CD4-positive, alpha-beta memory T cell (primary cell): ENCODE results near the gene IZUMO3. TPM values are rescaled to one million over a fixed set of nuclear protein-coding genes. Genes with fewer than 3 reads are reported as not detected.
"Not testable (repeated sequence)": the region's sequence is repeated elsewhere in the genome, so short reads cannot be mapped to it uniquely, and the experiment has no call there.

Experiments used
- CTCF ChIA-PET: fragments of 350-600 bp; sonication (Branson Sonifier 250); formaldehyde crosslinking; loops from one replicate; lab custom pipeline; 2021; ENCODE audit warnings: inconsistent platforms; ENCODE audit not compliant: partially characterized antibody; lab: Charles Lee
- POLR2A ChIA-PET: fragments of 350-600 bp; sonication (Branson Sonifier 250); formaldehyde crosslinking; loops from one replicate; lab custom pipeline; 2021; ENCODE audit not compliant: partially characterized antibody; lab: Charles Lee
- DNase-seq, 5 donors: peaks; one replicate each; pipeline versions ENCODE4 v3.0.0 to v3.0.0-alpha.2; 2020 to 2022; ENCODE audit warnings: mixed read lengths in 1 of 5
- H3K27ac ChIP-seq: one replicate; pipeline ENCODE4 v1.7.0; 2013; ENCODE audit warnings: low read depth, low read length
- H3K27me3 ChIP-seq: 2 replicates; pipeline ENCODE4 v1.7.0; 2013; ENCODE audit warnings: mild to moderate bottlenecking, low read length, moderate library complexity; ENCODE audit not compliant: insufficient read depth
- H3K36me3 ChIP-seq: 2 replicates; pipeline ENCODE4 v1.7.0; 2013; ENCODE audit warnings: mild to moderate bottlenecking, low read length, moderate library complexity; ENCODE audit not compliant: insufficient read depth
- H3K4me1 ChIP-seq: 2 replicates; pipeline ENCODE4 v1.7.0; 2013; ENCODE audit warnings: mild to moderate bottlenecking, low read length, moderate library complexity; ENCODE audit not compliant: insufficient read depth
- H3K4me3 ChIP-seq, 2 donors: one replicate each; pipeline ENCODE4 v1.7.0; 2013; ENCODE audit warnings: low read length in 2 of 2, mild to moderate bottlenecking in 1 of 2
- H3K9me3 ChIP-seq, 2 donors: one replicate each; pipeline ENCODE4 v1.7.0; 2013; ENCODE audit warnings: low read length in 2 of 2, control low read depth in 1 of 2; ENCODE audit not compliant: control insufficient read depth in 1 of 2
- H3K27ac Mint-ChIP-seq, 7 donors: one replicate each; pipeline ENCODE4 v1.8.0; 2020 to 2021; ENCODE audit warnings: mixed read lengths in 7 of 7, mild to moderate bottlenecking in 6 of 7, inconsistent platforms in 3 of 7, moderate library complexity in 3 of 7
- H3K27me3 Mint-ChIP-seq, 2 donors: one replicate each; pipeline ENCODE4 v1.8.0; 2020 to 2021; ENCODE audit warnings: mixed read lengths in 2 of 2
- H3K36me3 Mint-ChIP-seq, 2 donors: one replicate each; pipeline ENCODE4 v1.8.0; 2020 to 2021; ENCODE audit warnings: mixed read lengths in 2 of 2, inconsistent platforms in 1 of 2, mild to moderate bottlenecking in 1 of 2
- H3K4me1 Mint-ChIP-seq, 4 donors: one replicate each; pipeline ENCODE4 v1.8.0; 2020 to 2021; ENCODE audit warnings: mixed read lengths in 4 of 4, mild to moderate bottlenecking in 1 of 4
- H3K4me3 Mint-ChIP-seq, 8 donors: one replicate each; pipeline ENCODE4 v1.8.0; 2020 to 2021; ENCODE audit warnings: mixed read lengths in 8 of 8, mild to moderate bottlenecking in 7 of 8, moderate library complexity in 6 of 8, inconsistent platforms in 3 of 8
- H3K9me3 Mint-ChIP-seq, 8 donors: one replicate each; pipeline ENCODE4 v1.8.0; 2020 to 2021; ENCODE audit warnings: mixed read lengths in 8 of 8, mild to moderate bottlenecking in 5 of 8, inconsistent platforms in 3 of 8, moderate library complexity in 1 of 8
- intact Hi-C: fragments of 100-400 bp; cut with micrococcal nuclease; formaldehyde crosslinking; loops from one replicate; pipeline ENCODE4 v1.15.1; 2023
- polyA plus RNA-seq, 2 donors: library from polyadenylated mRNA; unstranded; fragments of 300-500 nt; fragmentation: Illumina TruSeq; gene quantifications; one replicate each; pipeline ENCODE4 v1.2.3, GENCODE V29; 2021
- total RNA-seq, 2 experiments: library from RNA; stranded (reverse); gene quantifications; one replicate each; pipeline ENCODE4 v1.2.3, GENCODE V29; 2021

The IZUMO3 gene, protein sequence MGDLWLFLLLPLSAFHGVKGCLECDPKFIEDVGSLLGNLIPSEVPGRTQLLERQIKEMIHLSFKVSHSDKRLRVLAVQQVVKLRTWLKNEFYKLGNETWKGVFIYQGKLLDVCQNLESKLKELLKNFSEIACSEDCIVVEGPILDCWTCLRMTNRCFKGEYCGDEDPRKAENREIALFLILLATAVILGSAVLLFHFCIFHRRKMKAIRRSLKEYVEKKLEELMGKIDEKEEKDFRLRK
- total RNA-seq (not detected), polyA plus RNA-seq (not detected)

- Mint-ChIP-seq H3K27ac (no peak within 1 kb of the TSS), H3K36me3 (peaks cover 0 to 2% of the 10 kb centered on the region in 2 donors), H3K4me3 (no peak within 1 kb of the TSS), H3K4me1 (no peaks in the 10 kb centered on the region), H3K27me3 (no peaks in the 10 kb centered on the region), H3K9me3 (peaks cover 6 to 47% (median 26%) of the 10 kb centered on the region in 8 donors)
- ChIA-PET CTCF (no interaction called here), POLR2A (no interaction called here)
- intact Hi-C loops, result no loop called here
- DNase-seq, result no peak
- no peaks in the 10 kb centered on the region for H3K27me3 ChIP-seq
- H3K4me3 ChIP-seq, result no peak within 1 kb of the TSS
- no peaks in the 10 kb centered on the region for H3K9me3 ChIP-seq
- no peaks in the 10 kb centered on the region for H3K4me1 ChIP-seq
- no peaks in the 10 kb centered on the region for H3K36me3 ChIP-seq
- H3K27ac ChIP-seq, result no peak within 1 kb of the TSS
Observed at GRCh38 chr9:24545847-24546522, at the start of gene IZUMO3. Gene IZUMO3, minus strand, starts transcription at chr9:24545897. Its CDS starts 248 bp downstream, at chr9:24545649.

GRCh38 chr9:24594234-24594850 is 48.6 kb upstream of the IZUMO3 start:
- intact Hi-C loops, result no loop called here
- Mint-ChIP-seq H3K27me3 (no peaks in the 10 kb centered on the region), H3K27ac (no peak overlapping the region), H3K4me1 (no peaks in the 10 kb centered on the region), H3K9me3 (peaks cover 0 to 30% (median 13%) of the 10 kb centered on the region in 8 donors), H3K36me3 (no peaks in the 10 kb centered on the region), H3K4me3 (no peak overlapping the region)
- ChIA-PET POLR2A (no interaction called here), CTCF (no interaction called here)
- H3K4me3 ChIP-seq, result no peak overlapping the region
- no peaks in the 10 kb centered on the region for H3K36me3 ChIP-seq
- no peaks in the 10 kb centered on the region for H3K9me3 ChIP-seq
- DNase-seq, result no peak
- H3K27me3 ChIP-seq, result no peaks in the 10 kb centered on the region
- no peak overlapping the region for H3K27ac ChIP-seq
- H3K4me1 ChIP-seq, result no peaks in the 10 kb centered on the region

- no peak overlapping the region for H3K27ac Mint-ChIP-seq
- ChIA-PET CTCF (no interaction called here), POLR2A (no interaction called here)
- no peak for DNase-seq
- intact Hi-C loops, result no loop called here
- H3K9me3 ChIP-seq, result no peaks in the 10 kb centered on the region
- no peak overlapping the region for H3K27ac ChIP-seq
- H3K4me3 Mint-ChIP-seq, result no peak overlapping the region
- H3K4me1 ChIP-seq, result no peaks in the 10 kb centered on the region
- no peak overlapping the region for H3K4me3 ChIP-seq
- H3K27me3 ChIP-seq, result no peaks in the 10 kb centered on the region
- no peaks in the 10 kb centered on the region for H3K36me3 Mint-ChIP-seq
- peaks cover 0 to 35% (median 6%) of the 10 kb centered on the region in 8 donors for H3K9me3 Mint-ChIP-seq
- no peaks in the 10 kb centered on the region for H3K36me3 ChIP-seq
- H3K27me3 Mint-ChIP-seq, result no peaks in the 10 kb centered on the region
- H3K4me1 Mint-ChIP-seq, result no peaks in the 10 kb centered on the region
Observed at GRCh38 chr9:24590432-24590831, 44.7 kb upstream of the IZUMO3 start.

- intact Hi-C loops, result loop anchor here (10.0 kb wide), 1 partner anchor 1437 kb away; no protein-coding TSS in a partner anchor
- CTCF ChIA-PET, result no interaction called here
Observed at GRCh38 chr9:24587883-24588282, 42.2 kb upstream of the IZUMO3 start.

DNA sequence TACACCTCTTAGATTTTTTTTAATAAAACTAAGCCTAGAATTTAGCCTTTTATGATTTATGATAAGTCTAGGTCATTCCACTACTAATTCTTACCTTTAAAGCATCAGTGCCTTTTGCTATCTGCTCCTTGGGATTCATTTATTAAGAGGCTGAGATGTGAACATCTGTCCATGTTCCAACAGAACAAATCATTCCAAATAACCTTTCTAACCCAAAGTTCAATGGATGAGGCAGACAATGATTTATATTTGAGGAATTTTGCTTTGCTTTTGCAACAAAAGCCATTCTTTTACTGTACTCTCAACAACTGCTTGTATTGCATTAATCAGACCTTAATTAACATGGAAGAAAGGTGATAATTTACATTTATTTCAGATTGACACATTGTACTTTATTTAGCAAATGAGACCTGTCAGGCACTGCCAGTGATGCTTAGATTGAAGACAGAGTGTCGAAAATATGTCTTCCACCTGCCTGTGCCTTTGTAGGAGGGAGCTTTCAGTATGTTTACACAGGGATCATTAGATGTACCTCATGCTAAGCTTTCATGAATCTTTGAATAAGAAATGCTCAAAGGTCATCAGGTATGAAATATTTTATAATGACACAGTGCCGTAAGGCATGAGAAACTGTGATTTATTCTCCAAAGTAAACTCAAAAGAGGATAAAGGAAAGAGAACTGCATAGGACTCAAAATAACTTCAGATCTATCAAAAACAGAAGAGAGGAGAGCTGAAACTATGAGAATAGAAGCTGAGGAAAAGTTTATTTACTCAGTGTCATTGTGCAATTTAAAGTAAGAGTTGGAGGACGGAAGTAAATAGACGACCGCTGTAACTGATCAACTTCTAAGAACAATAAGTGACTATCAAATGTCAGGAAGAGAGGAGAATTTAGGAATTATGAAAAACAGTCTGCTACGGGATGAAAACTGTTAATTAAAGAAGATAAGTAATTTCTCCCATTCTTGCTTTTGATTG is 36.7 kb upstream of the IZUMO3 start:
- POLR2A ChIA-PET, result no interaction called here
- H3K36me3 Mint-ChIP-seq, result no peaks in the 10 kb centered on the region

More at GRCh38 chr9:24587883-24588282, 42.2 kb upstream of the IZUMO3 start:
- no peak overlapping the region for H3K27ac Mint-ChIP-seq
- Histone ChIP-seq H3K27me3 (no peaks in the 10 kb centered on the region), H3K9me3 (no peaks in the 10 kb centered on the region), H3K27ac (no peak overlapping the region), H3K4me1 (no peaks in the 10 kb centered on the region), H3K4me3 (no peak overlapping the region), H3K36me3 (no peaks in the 10 kb centered on the region)
- H3K9me3 Mint-ChIP-seq, result peaks cover 0 to 32% (median 6%) of the 10 kb centered on the region in 8 donors
- H3K4me1 Mint-ChIP-seq, result no peaks in the 10 kb centered on the region
- no peak overlapping the region for H3K4me3 Mint-ChIP-seq
- no peaks in the 10 kb centered on the region for H3K27me3 Mint-ChIP-seq
- DNase-seq, result no peak
- POLR2A ChIA-PET, result no interaction called here
- no peaks in the 10 kb centered on the region for H3K36me3 Mint-ChIP-seq

DNA sequence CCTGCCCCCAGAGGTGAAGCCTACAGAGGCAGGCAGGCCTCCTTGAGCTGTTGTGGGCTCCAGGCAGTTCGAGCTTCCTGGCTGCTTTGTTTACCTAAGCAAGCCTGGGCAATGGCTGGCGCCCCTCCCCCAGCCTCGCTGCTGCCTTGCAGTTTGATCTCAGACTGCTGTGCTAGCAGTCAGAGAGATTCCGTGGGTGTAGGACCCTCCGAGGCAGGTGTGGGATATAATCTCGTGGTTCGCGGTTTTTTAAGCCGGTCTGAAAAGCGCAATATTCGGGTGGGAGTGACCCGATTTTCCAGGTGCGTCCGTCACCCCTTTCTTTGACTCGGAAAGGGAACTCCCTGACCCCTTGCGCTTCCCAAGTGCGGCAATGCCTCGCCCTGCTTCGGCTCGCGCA is 34.3 kb upstream of the IZUMO3 start:
- H3K4me1 Mint-ChIP-seq, H3K9me3 ChIP-seq, H3K27me3 ChIP-seq, POLR2A ChIA-PET, H3K27ac ChIP-seq, H3K4me3 ChIP-seq, H3K4me1 ChIP-seq, H3K36me3 Mint-ChIP-seq, DNase-seq, H3K4me3 Mint-ChIP-seq, CTCF ChIA-PET, H3K27ac Mint-ChIP-seq, H3K27me3 Mint-ChIP-seq, H3K36me3 ChIP-seq: not testable (repeated sequence)
- peaks cover 0 to 17% (median 10%) of the 10 kb centered on the region in 8 donors for H3K9me3 Mint-ChIP-seq
- intact Hi-C loops, result loop anchor here (10.0 kb wide), 1 partner anchor 1445 kb away; no protein-coding TSS in a partner anchor

More for the DNA sequence above, 36.7 kb upstream of the IZUMO3 start:
- Histone ChIP-seq H3K27me3 (no peaks in the 10 kb centered on the region), H3K27ac (no peak overlapping the region), H3K4me1 (no peaks in the 10 kb centered on the region), H3K36me3 (no peaks in the 10 kb centered on the region), H3K9me3 (no peaks in the 10 kb centered on the region), H3K4me3 (no peak overlapping the region)
- DNase-seq, result no peak
- intact Hi-C loops, result loop anchor here (10.0 kb wide), 1 partner anchor 1442 kb away; no protein-coding TSS in a partner anchor
- CTCF ChIA-PET, result no interaction called here
- Mint-ChIP-seq H3K4me1 (no peaks in the 10 kb centered on the region), H3K27me3 (no peaks in the 10 kb centered on the region), H3K27ac (no peak overlapping the region), H3K9me3 (peaks cover 0 to 33% (median 14%) of the 10 kb centered on the region in 8 donors), H3K4me3 (no peak overlapping the region)
